HL-60 (cell line): ENCODE results near the gene JMJD7.

ENCODE experiments used
- DNase-seq, 2 experiments: peaks; one replicate each; pipeline ENCODE4 v3.0.0-alpha.2; 2010 to 2020; ENCODE audit warnings: low read depth in 1 of 2, low spot score in 1 of 2
- H3K27ac ChIP-seq: fragments of 250-450 bp; sonication (Bioruptor Pico); replicated peaks from 2 replicates; pipeline ENCODE4 v1.5.1; 2020; ENCODE audit warnings: mild to moderate bottlenecking, moderate library complexity
- H3K27me3 ChIP-seq: fragments of 250-450 bp; sonication (Bioruptor Pico); 2 replicates; pipeline ENCODE4 v1.5.1; 2021; ENCODE audit warnings: mild to moderate bottlenecking, moderate library complexity; ENCODE audit not compliant: insufficient read depth, poor library complexity, severe bottlenecking
- H3K4me3 ChIP-seq: replicated peaks from 2 replicates; pipeline ENCODE4 v1.5.1; 2011; ENCODE audit warnings: mild to moderate bottlenecking, control low read depth, low read length; ENCODE audit not compliant: insufficient read depth
- CTCF ChIP-seq: IDR thresholded peaks from one replicate; pipeline ENCODE4 v1.5.1; 2011; ENCODE audit warnings: low read length, control low read depth, inconsistent platforms; ENCODE audit not compliant: insufficient read depth
- GABPA ChIP-seq: IDR thresholded peaks from 2 replicates; pipeline ENCODE4 v1.6.1; 2012; ENCODE audit warnings: low read depth
- POLR2AphosphoS5 ChIP-seq: IDR thresholded peaks from 2 replicates; pipeline ENCODE4 v1.6.1; 2012; ENCODE audit warnings: low read depth
- REST ChIP-seq: IDR thresholded peaks from 2 replicates; pipeline ENCODE4 v1.6.1; 2012; ENCODE audit warnings: low read depth; ENCODE audit not compliant: insufficient replicate concordance
- SPI1 ChIP-seq: IDR thresholded peaks from 2 replicates; pipeline ENCODE4 v1.6.1; 2012; ENCODE audit warnings: low read depth, mild to moderate bottlenecking, borderline replicate concordance

The JMJD7 gene

GRCh38 chr15:41881086-41881485 is 53.2 kb downstream of the JMJD7 start:
- H3K27ac ChIP-seq = no peak overlapping the region
- DNase-seq = no peak
- TF ChIP-seq POLR2AphosphoS5 = no peak
- no peak for TF ChIP-seq CTCF
- no peak for TF ChIP-seq GABPA
- TF ChIP-seq SPI1 = no peak
- TF ChIP-seq REST = no peak
- no peak overlapping the region for H3K4me3 ChIP-seq
- H3K27me3 ChIP-seq = no peaks in the 10 kb centered on the region

GRCh38 chr15:41881550-41881919 is 53.6 kb downstream of the JMJD7 start:
- no peak overlapping the region for H3K4me3 ChIP-seq
- no peak for TF ChIP-seq REST
- no peak for TF ChIP-seq CTCF
- TF ChIP-seq GABPA = no peak
- TF ChIP-seq POLR2AphosphoS5 = no peak
- TF ChIP-seq SPI1 = no peak
- DNase-seq = no peak
- H3K27me3 ChIP-seq = no peaks in the 10 kb centered on the region
- no peak overlapping the region for H3K27ac ChIP-seq

- Histone ChIP-seq H3K27ac (no peak overlapping the region), H3K27me3 (no peaks in the 10 kb centered on the region), H3K4me3 (no peak overlapping the region)
- TF ChIP-seq POLR2AphosphoS5 = no peak
- no peak for TF ChIP-seq REST
- no peak for TF ChIP-seq SPI1
- TF ChIP-seq GABPA = no peak
- TF ChIP-seq CTCF = no peak
- DNase-seq = no peak
Measured at GRCh38 chr15:41881920-41882688, 54.2 kb downstream of the JMJD7 start.
